Ovary (tissue), 9 donors: ENCODE data around the gene TBC1D14. TPM values are rescaled to one million over a fixed set of nuclear protein-coding genes. Genes with fewer than 3 reads are reported as not detected.

Experiments
- DNase-seq, 5 donors: peaks; one replicate each; pipeline ENCODE4 v3.0.0-alpha.2; 2019 to 2020
- H3K27ac ChIP-seq, 2 donors: fragments of 200-600 bp; one replicate each; pipeline versions ENCODE4 v1.5.1 to v1.8.0; 2019 to 2022
- H3K27me3 ChIP-seq: fragments of 200-600 bp; one replicate; pipeline ENCODE4 v1.8.0; 2022
- H3K36me3 ChIP-seq: fragments of 200-600 bp; sonication (generic); one replicate; pipeline ENCODE4 v1.5.1; 2019
- H3K4me1 ChIP-seq: one replicate; pipeline ENCODE4 v1.8.1; 2013; ENCODE audit warnings: mild to moderate bottlenecking, moderate library complexity; ENCODE audit not compliant: insufficient read depth
- H3K4me3 ChIP-seq: fragments of 200-600 bp; sonication (generic); one replicate; pipeline ENCODE4 v1.5.1; 2017
- H3K9me3 ChIP-seq, 2 donors: fragments of 200-600 bp in 1 of 2; sonication (generic) in 1 of 2; one replicate each; pipeline versions ENCODE4 v1.5.1 to v1.8.1; 2013 to 2019; ENCODE audit warnings: mild to moderate bottlenecking in 1 of 2, moderate library complexity in 1 of 2
- CTCF ChIP-seq, 3 donors: fragments of 450-650 bp in 2 of 3; fragments of 200-600 bp in 1 of 3; IDR thresholded peaks; one replicate each; pipeline versions ENCODE4 v1.5.1 to v1.8.0; 2016 to 2022; ENCODE audit warnings: antibody characterized with exemption in 3 of 3, mild to moderate bottlenecking in 1 of 3
- EP300 ChIP-seq: sonication (generic); formaldehyde crosslinking; IDR thresholded peaks from one replicate; pipeline ENCODE4 v1.6.1; 2017; ENCODE audit warnings: antibody characterized with exemption
- POLR2A ChIP-seq: fragments of 450-650 bp; IDR thresholded peaks from one replicate; pipeline ENCODE4 v1.6.1; 2017; ENCODE audit warnings: antibody characterized with exemption, mild to moderate bottlenecking, moderate library complexity
- WGBS, 3 donors: extraction: QIAGEN DNeasy Blood & Tissue Kit in 1 of 3; methylation state at CpG; one replicate each; pipeline versions ENCODE4 v1.1.5 to v1.1.7; 2013 to 2017; 5-methylcytosine and 5-hydroxymethylcytosine counted together
- intact Hi-C, 4 donors: fragments of 100-400 bp; cut with DNase I; formaldehyde crosslinking; loops; one replicate each; pipeline versions ENCODE4 v1.11.0 to v1.15.1; 2022 to 2023
- polyA plus RNA-seq, 2 donors: library from polyadenylated mRNA; stranded (reverse); fragments of 200-250 nt in 1 of 2; fragments of 350-450 nt in 1 of 2; fragmentation: Illumina TruSeq in 1 of 2; extraction: RNeasy Lipid Tissue Mini Kit (QIAGEN cat#74804) in 1 of 2; gene quantifications; one replicate each; pipeline ENCODE4 v1.2.3, GENCODE V29; 2013 to 2014
- total RNA-seq, 7 donors: library from RNA; depleted of rRNA in 2 of 7; stranded (reverse); fragments of >200 nt in 2 of 7; fragmentation: NEBNext Ultra II Directional in 3 of 7; extraction: Animal tissue kit (Norgen Biotek cat#: 25700) in 3 of 7; gene quantifications; one replicate each; pipeline versions ENCODE4 v1.1.0 to v1.2.4, GENCODE V29; 2016 to 2023
- donor health status: DM: no; HTN: no; CAD: no; lungs with moderate emphysema.
- donor health status: DM: no; HTN: no; CAD: no.
- donor health status: Bipolar disorder and iron deficiency.
- donor health status: DM: yes; HTN: yes; CAD: no.
- donor health status: DM: no; HTN: no; CAD: no.
- donor health status: DM: yes; HTN: yes; CAD: no.

Gene TBC1D14
- total and polyA plus RNA-seq, 9 donors, result 19.9 to 40.0 (median 34.4) TPM

- intact Hi-C loops, result no loop called here
- WGBS, 3 donors, result 90 to 92% (median 92%) methylated on average over 19 of the region's 19 CpGs
- TF ChIP-seq EP300 (no peak), CTCF (IDR thresholded peaks at IDR 0.05) (no peak), POLR2A (no peak)
- Histone ChIP-seq H3K27me3 (no peaks in the 10 kb centered on the region), H3K4me3 (no peak overlapping the region), H3K27ac (no peak overlapping the region), H3K9me3 (no peaks in the 10 kb centered on the region), H3K36me3 (no peaks in the 10 kb centered on the region), H3K4me1 (peaks cover 3% of the 10 kb centered on the region)
- no peak for DNase-seq
Measured at GRCh38 chr4:6926081-6926480, 16.5 kb downstream of the TBC1D14 start.

GRCh38 chr4:6926681-6927478 lies 17.3 kb downstream of the TBC1D14 start:
- peak overlapping the region in 1 of 2 donors; percentile 15 for H3K27ac ChIP-seq
- H3K36me3 ChIP-seq, result no peaks in the 10 kb centered on the region
- H3K27me3 ChIP-seq, result no peaks in the 10 kb centered on the region
- 15 to 35% (median 24%) methylated on average over 12 to 13 of the region's 13 CpGs for WGBS, 3 donors
- peak in 3 of 5 donors; percentile 56 to 64 (median 61) for DNase-seq
- H3K9me3 ChIP-seq, result no peaks in the 10 kb centered on the region
- TF ChIP-seq EP300 (no peak), CTCF (IDR thresholded peaks at IDR 0.05) (no peak), POLR2A (no peak)
- H3K4me3 ChIP-seq, result no peak overlapping the region
- intact Hi-C loops, result no loop called here
- H3K4me1 ChIP-seq, result peaks cover 3% of the 10 kb centered on the region

GRCh38 chr4:6928081-6928480 lies 18.5 kb downstream of the TBC1D14 start:
- 90 to 96% (median 96%) methylated on average over 4 of the region's 4 CpGs for WGBS, 3 donors
- Histone ChIP-seq H3K4me3 (no peak overlapping the region), H3K9me3 (no peaks in the 10 kb centered on the region), H3K36me3 (no peaks in the 10 kb centered on the region), H3K4me1 (peaks cover 3% of the 10 kb centered on the region), H3K27ac (no peak overlapping the region), H3K27me3 (no peaks in the 10 kb centered on the region)
- TF ChIP-seq CTCF (IDR thresholded peaks at IDR 0.05), result no peak
- TF ChIP-seq EP300, result no peak
- no peak for TF ChIP-seq POLR2A
- intact Hi-C loops, result no loop called here
- no peak for DNase-seq

GRCh38 chr4:6929339-6929811 lies 19.7 kb downstream of the TBC1D14 start:
- intact Hi-C loops, result no loop called here
- H3K27ac ChIP-seq, result no peak overlapping the region
- H3K4me1 ChIP-seq, result peaks cover 3% of the 10 kb centered on the region
- TF ChIP-seq EP300, result no peak
- no peak for TF ChIP-seq POLR2A
- no peak for TF ChIP-seq CTCF (IDR thresholded peaks at IDR 0.05)
- H3K9me3 ChIP-seq, result no peaks in the 10 kb centered on the region
- no peaks in the 10 kb centered on the region for H3K36me3 ChIP-seq
- no peak for DNase-seq
- no peaks in the 10 kb centered on the region for H3K27me3 ChIP-seq
- 86 to 89% (median 86%) methylated on average over 9 of the region's 9 CpGs for WGBS, 3 donors
- H3K4me3 ChIP-seq, result no peak overlapping the region
